ENCODE measurements around the gene FOSL2.

FOSL2 gene

DNA sequence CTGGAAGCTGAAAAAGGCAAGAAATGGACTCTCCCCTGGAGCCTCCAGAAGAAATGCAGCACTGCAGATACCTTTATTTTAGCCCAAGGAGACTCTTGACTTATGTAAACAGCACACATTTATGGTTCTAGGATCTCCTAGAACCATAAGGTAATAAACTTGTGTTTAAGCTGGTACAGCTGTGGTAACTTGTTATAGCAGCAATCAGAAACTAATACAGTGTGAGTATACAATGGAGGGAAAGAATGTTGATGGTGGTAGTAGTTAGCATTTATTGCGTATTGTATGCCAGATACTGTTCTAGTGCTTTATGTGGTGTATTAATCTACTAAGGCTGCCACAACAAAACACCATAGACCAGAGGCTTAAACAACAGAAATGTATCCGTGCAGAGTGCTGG lies 40.6 kb downstream of the FOSL2 start:
- Histone ChIP-seq H3K27ac (ENCODE audit: low read length) (no peak overlapping the region), H3K4me3 (ENCODE audit: low read length) (no peak overlapping the region), H3K36me3 (ENCODE audit: control insufficient read depth, insufficient read depth, low read length) (no peaks in the 10 kb centered on the region), H3K27me3 (ENCODE audit: control insufficient read depth, insufficient read depth, low read length) (no peaks in the 10 kb centered on the region), H3K9me3 (ENCODE audit: control insufficient read depth, insufficient read depth, low read length) (no peaks in the 10 kb centered on the region), H3K4me1 (ENCODE audit: control insufficient read depth, insufficient read depth, low read length) (no peaks in the 10 kb centered on the region)
- WGBS (ENCODE audit: insufficient coverage, insufficient read length) = no CpG with 5 or more reads among the region's 2 CpGs
- no peak for DNase-seq (ENCODE audit: low read depth, low spot score)

DNA sequence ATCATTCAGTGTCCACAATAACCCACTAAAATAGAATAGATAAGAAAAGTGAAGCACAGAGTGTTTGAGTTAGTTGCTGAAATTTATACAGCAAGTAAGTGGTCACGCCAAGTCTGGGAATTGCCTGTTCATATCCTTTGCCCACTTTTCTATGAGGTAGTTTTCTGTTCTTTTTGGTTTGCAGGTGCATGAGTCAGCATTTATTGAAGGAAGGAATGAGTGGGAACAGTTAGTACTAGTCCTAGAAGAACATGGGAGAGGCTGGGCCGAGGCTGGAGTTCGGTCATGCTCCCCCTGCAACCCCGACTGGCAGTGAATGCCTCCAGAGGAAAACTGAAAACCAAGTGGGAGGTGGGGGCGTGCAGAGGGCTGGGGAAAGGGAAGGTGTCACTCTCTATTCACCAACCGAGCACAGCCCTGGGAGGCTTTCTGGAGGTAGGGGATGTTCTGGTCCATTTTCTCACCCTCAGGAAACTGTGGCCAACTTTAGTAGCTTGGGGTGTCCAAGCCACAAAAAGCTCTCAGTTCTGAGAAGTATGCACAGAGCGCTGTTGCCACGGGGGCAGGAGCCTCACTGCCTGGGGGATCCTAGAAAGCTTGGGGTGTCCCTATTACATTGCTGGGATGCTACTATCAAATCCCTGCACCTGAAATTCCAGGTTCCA lies 41.4 kb downstream of the FOSL2 start:
- Histone ChIP-seq H3K4me3 (ENCODE audit: low read length) (no peak overlapping the region), H3K4me1 (ENCODE audit: control insufficient read depth, insufficient read depth, low read length) (no peaks in the 10 kb centered on the region), H3K9me3 (ENCODE audit: control insufficient read depth, insufficient read depth, low read length) (no peaks in the 10 kb centered on the region), H3K27me3 (ENCODE audit: control insufficient read depth, insufficient read depth, low read length) (no peaks in the 10 kb centered on the region), H3K36me3 (ENCODE audit: control insufficient read depth, insufficient read depth, low read length) (no peaks in the 10 kb centered on the region), H3K27ac (ENCODE audit: low read length) (no peak overlapping the region)
- no CpG with 5 or more reads among the region's 8 CpGs for WGBS (ENCODE audit: insufficient coverage, insufficient read length)
- DNase-seq (ENCODE audit: low read depth, low spot score) = no peak

GRCh38 chr2:28434600-28434989 lies 41.9 kb downstream of the FOSL2 start:
- no peaks in the 10 kb centered on the region for H3K4me1 ChIP-seq (ENCODE audit: control insufficient read depth, insufficient read depth, low read length)
- no peaks in the 10 kb centered on the region for H3K27me3 ChIP-seq (ENCODE audit: control insufficient read depth, insufficient read depth, low read length)
- H3K4me3 ChIP-seq (ENCODE audit: low read length) = no peak overlapping the region
- H3K9me3 ChIP-seq (ENCODE audit: control insufficient read depth, insufficient read depth, low read length) = no peaks in the 10 kb centered on the region
- WGBS (ENCODE audit: insufficient coverage, insufficient read length) = no CpG with 5 or more reads among the region's 5 CpGs
- DNase-seq (ENCODE audit: low read depth, low spot score) = no peak
- no peaks in the 10 kb centered on the region for H3K36me3 ChIP-seq (ENCODE audit: control insufficient read depth, insufficient read depth, low read length)
- H3K27ac ChIP-seq (ENCODE audit: low read length) = no peak overlapping the region

- no peaks in the 10 kb centered on the region for H3K4me1 ChIP-seq (ENCODE audit: control insufficient read depth, insufficient read depth, low read length)
- no peak overlapping the region for H3K27ac ChIP-seq (ENCODE audit: low read length)
- H3K36me3 ChIP-seq (ENCODE audit: control insufficient read depth, insufficient read depth, low read length) = no peaks in the 10 kb centered on the region
- DNase-seq (ENCODE audit: low read depth, low spot score) = no peak
- no peaks in the 10 kb centered on the region for H3K27me3 ChIP-seq (ENCODE audit: control insufficient read depth, insufficient read depth, low read length)
- no peaks in the 10 kb centered on the region for H3K9me3 ChIP-seq (ENCODE audit: control insufficient read depth, insufficient read depth, low read length)
- no CpG with 5 or more reads among the region's 4 CpGs for whole genome bisulfite sequencing (ENCODE audit: insufficient coverage, insufficient read length)
- H3K4me3 ChIP-seq (ENCODE audit: low read length) = no peak overlapping the region
These were observed 42.6 kb downstream of the FOSL2 start for GRCh38 chr2:28435241-28435640.

DNA sequence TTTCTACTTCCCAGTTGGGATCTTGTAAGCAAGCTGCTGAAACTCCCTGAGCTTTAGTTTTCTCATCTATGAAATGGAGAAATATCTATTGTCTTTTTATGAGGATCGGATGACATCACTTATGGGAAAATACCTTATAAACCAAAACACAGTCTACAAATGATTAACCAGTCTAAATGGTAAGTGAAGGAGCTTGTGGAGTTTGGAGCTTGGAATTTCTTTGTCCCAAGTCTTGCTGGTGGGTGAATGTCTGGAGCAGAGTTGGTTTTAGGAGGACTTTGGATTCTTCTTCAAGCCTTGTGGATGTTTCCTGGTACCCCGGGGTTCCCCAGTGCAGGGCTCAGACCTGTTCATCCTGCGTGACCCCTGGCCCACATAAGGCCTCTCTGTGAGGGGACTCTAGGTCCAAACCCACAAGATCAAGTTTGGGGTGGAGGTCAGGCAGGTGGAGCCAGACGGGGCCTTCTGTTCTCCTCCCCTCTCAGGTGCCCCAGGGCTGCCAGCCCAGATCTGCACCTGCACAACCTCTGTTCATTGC lies 43.2 kb downstream of the FOSL2 start:
- Histone ChIP-seq H3K27me3 (ENCODE audit: control insufficient read depth, insufficient read depth, low read length) (no peaks in the 10 kb centered on the region), H3K4me3 (ENCODE audit: low read length) (no peak overlapping the region), H3K4me1 (ENCODE audit: control insufficient read depth, insufficient read depth, low read length) (no peaks in the 10 kb centered on the region), H3K9me3 (ENCODE audit: control insufficient read depth, insufficient read depth, low read length) (no peaks in the 10 kb centered on the region), H3K27ac (ENCODE audit: low read length) (no peak overlapping the region), H3K36me3 (ENCODE audit: control insufficient read depth, insufficient read depth, low read length) (no peaks in the 10 kb centered on the region)
- whole genome bisulfite sequencing (ENCODE audit: insufficient coverage, insufficient read length) = no CpG with 5 or more reads among the region's 4 CpGs
- DNase-seq (ENCODE audit: low read depth, low spot score) = no peak

GRCh38 chr2:28436525-28437051 lies 43.9 kb downstream of the FOSL2 start:
- Histone ChIP-seq H3K9me3 (ENCODE audit: control insufficient read depth, insufficient read depth, low read length) (no peaks in the 10 kb centered on the region), H3K27ac (ENCODE audit: low read length) (no peak overlapping the region), H3K4me1 (ENCODE audit: control insufficient read depth, insufficient read depth, low read length) (no peaks in the 10 kb centered on the region), H3K27me3 (ENCODE audit: control insufficient read depth, insufficient read depth, low read length) (no peaks in the 10 kb centered on the region), H3K4me3 (ENCODE audit: low read length) (no peak overlapping the region), H3K36me3 (ENCODE audit: control insufficient read depth, insufficient read depth, low read length) (no peaks in the 10 kb centered on the region)
- no CpG with 5 or more reads among the region's 17 CpGs for WGBS (ENCODE audit: insufficient coverage, insufficient read length)
- no peak for DNase-seq (ENCODE audit: low read depth, low spot score)

DNA sequence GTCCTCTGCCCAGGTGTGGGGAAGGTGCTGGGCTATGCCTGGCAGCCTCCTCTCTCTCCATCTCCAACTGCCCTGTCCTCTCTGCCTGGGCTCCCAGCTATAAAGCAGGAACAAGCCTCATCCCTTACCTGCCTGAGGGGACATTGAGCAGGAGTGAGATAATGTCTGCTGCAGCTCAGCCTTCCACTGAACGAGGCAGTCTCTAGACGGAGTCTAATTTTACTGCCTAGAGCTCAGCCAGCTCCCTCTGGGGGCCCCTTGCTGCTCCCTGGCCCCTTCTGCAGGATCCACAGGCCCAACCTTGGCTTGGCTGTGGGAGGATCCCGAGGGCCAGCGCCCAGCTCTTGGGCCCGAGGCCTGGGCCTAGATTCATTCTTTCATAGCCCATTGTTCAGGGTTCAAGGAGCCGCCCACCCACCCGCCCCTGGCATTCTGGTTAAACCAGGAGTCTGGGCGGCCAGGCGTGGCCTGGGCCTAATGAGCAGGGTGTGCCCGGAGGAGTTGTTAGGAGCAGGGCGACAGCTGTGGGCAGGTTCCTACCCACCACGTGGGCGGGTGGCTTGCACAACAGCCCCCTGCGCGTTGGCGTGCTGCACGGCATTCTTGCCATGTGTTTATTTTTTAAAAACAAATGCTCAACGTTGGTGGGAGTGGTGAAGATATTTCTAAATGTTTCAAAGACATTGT lies 44.6 kb downstream of the FOSL2 start:
- no peak for DNase-seq (ENCODE audit: low read depth, low spot score)
- no peak overlapping the region for H3K27ac ChIP-seq (ENCODE audit: low read length)
- no peaks in the 10 kb centered on the region for H3K9me3 ChIP-seq (ENCODE audit: control insufficient read depth, insufficient read depth, low read length)
- no peaks in the 10 kb centered on the region for H3K4me1 ChIP-seq (ENCODE audit: control insufficient read depth, insufficient read depth, low read length)
- H3K36me3 ChIP-seq (ENCODE audit: control insufficient read depth, insufficient read depth, low read length) = no peaks in the 10 kb centered on the region
- WGBS (ENCODE audit: insufficient coverage, insufficient read length) = no CpG with 5 or more reads among the region's 18 CpGs
- no peaks in the 10 kb centered on the region for H3K27me3 ChIP-seq (ENCODE audit: control insufficient read depth, insufficient read depth, low read length)
- H3K4me3 ChIP-seq (ENCODE audit: low read length) = no peak overlapping the region

- H3K27me3 ChIP-seq (ENCODE audit: control insufficient read depth, insufficient read depth, low read length) = no peaks in the 10 kb centered on the region
- no peaks in the 10 kb centered on the region for H3K36me3 ChIP-seq (ENCODE audit: control insufficient read depth, insufficient read depth, low read length)
- H3K4me3 ChIP-seq (ENCODE audit: low read length) = no peak overlapping the region
- H3K9me3 ChIP-seq (ENCODE audit: control insufficient read depth, insufficient read depth, low read length) = no peaks in the 10 kb centered on the region
- H3K4me1 ChIP-seq (ENCODE audit: control insufficient read depth, insufficient read depth, low read length) = no peaks in the 10 kb centered on the region
- WGBS (ENCODE audit: insufficient coverage, insufficient read length) = no CpG with 5 or more reads among the region's 5 CpGs
- no peak overlapping the region for H3K27ac ChIP-seq (ENCODE audit: low read length)
- no peak for DNase-seq (ENCODE audit: low read depth, low spot score)
These were observed 45.3 kb downstream of the FOSL2 start for GRCh38 chr2:28437918-28438317.

DNA sequence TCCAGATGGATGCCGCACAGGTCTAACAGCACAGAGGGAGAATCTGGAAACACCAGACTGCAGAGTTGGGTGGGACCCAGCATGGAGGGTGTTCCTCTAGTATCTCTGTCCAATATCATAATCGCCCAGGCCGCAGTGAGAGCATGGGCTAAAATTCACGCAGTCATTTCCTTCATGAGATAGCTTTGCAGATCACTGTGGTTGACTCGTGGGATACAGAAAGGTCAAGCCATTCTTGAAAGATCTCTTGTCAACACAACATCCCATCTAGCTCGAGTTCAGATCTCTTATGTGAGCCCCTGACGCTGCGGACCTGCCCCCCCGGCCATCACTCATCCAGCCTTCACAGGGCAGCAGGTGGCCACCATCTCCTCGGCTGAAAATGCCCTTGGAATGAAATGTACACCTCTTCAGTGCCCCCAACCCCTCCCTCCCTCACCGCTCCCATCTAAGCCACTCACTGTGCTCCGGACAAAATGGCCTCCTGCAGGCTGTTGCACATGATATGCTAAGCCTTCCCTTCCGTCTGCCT lies 45.9 kb downstream of the FOSL2 start:
- WGBS (ENCODE audit: insufficient coverage, insufficient read length) = no CpG with 5 or more reads among the region's 13 CpGs
- no peak for DNase-seq (ENCODE audit: low read depth, low spot score)
- Histone ChIP-seq H3K4me1 (ENCODE audit: control insufficient read depth, insufficient read depth, low read length) (no peaks in the 10 kb centered on the region), H3K36me3 (ENCODE audit: control insufficient read depth, insufficient read depth, low read length) (no peaks in the 10 kb centered on the region), H3K27ac (ENCODE audit: low read length) (no peak overlapping the region), H3K27me3 (ENCODE audit: control insufficient read depth, insufficient read depth, low read length) (no peaks in the 10 kb centered on the region), H3K9me3 (ENCODE audit: control insufficient read depth, insufficient read depth, low read length) (no peaks in the 10 kb centered on the region), H3K4me3 (ENCODE audit: low read length) (no peak overlapping the region)

DNA sequence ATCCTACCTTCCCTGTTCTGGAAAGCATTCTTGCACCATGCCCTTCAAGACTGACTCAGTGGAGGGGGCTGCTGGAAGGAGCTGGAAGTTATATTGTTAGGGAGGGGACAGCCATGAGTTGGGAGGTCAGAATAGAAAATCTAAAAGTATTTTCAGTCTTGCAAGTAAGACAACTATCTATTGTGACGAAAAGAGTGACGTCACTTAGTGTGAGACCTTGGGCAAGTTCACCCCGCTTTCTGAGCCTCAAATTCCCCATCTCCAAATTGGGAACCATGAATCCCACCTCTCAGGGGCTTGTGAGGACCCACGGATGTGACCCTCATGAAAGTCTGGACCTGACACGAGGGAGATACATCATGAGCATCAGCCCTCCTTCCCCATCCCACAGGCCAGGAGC lies 46.5 kb downstream of the FOSL2 start:
- no peaks in the 10 kb centered on the region for H3K27me3 ChIP-seq (ENCODE audit: control insufficient read depth, insufficient read depth, low read length)

More for the DNA sequence above, 46.5 kb downstream of the FOSL2 start:
- no CpG with 5 or more reads among the region's 5 CpGs for WGBS (ENCODE audit: insufficient coverage, insufficient read length)
- DNase-seq (ENCODE audit: low read depth, low spot score) = no peak
- H3K4me1 ChIP-seq (ENCODE audit: control insufficient read depth, insufficient read depth, low read length) = no peaks in the 10 kb centered on the region
- H3K9me3 ChIP-seq (ENCODE audit: control insufficient read depth, insufficient read depth, low read length) = no peaks in the 10 kb centered on the region
- no peak overlapping the region for H3K4me3 ChIP-seq (ENCODE audit: low read length)
- no peak overlapping the region for H3K27ac ChIP-seq (ENCODE audit: low read length)
- H3K36me3 ChIP-seq (ENCODE audit: control insufficient read depth, insufficient read depth, low read length) = no peaks in the 10 kb centered on the region

Data from iPS DF 6.9 (cell line).